ENCODE results near the gene RAPGEF2. TPM values are rescaled to one million over a fixed set of nuclear protein-coding genes. Genes with fewer than 3 reads are reported as not detected.

The RAPGEF2 gene
- total and polyA plus RNA-seq, 2 experiments from 2014 or later: 10.2 to 63.1 TPM

GRCh38 chr4:159055833-159056232 is 47.0 kb upstream of the RAPGEF2 start:
- DNase-seq (ENCODE audit: low spot score): no peak
- H3K79me2 ChIP-seq (replicated peaks; ENCODE audit: insufficient read depth): no peaks in the 10 kb centered on the region
- H3K9me2 ChIP-seq (ENCODE audit: insufficient read depth): no peaks in the 10 kb centered on the region
- H3K27me3 ChIP-seq (ENCODE audit: insufficient read depth): no peaks in the 10 kb centered on the region
- Mint-ChIP-seq H3K36me3 (ENCODE audit: low read depth) (no peaks in the 10 kb centered on the region), H3K27me3 (ENCODE audit: insufficient read depth, low read depth, poor library complexity) (peaks cover 3% of the 10 kb centered on the region), H3K9me3 (no peaks in the 10 kb centered on the region), H3K4me1 (peaks cover 40% of the 10 kb centered on the region), H3K27ac (no peak overlapping the region), H3K4me3 (no peak overlapping the region)
- no peaks in the 10 kb centered on the region for H4K20me1 ChIP-seq (replicated peaks; ENCODE audit: insufficient read depth)
- H2AFZ ChIP-seq: peak overlapping the region; percentile 29
- no peak for TF ChIP-seq POLR2AphosphoS5 (IDR thresholded peaks at IDR 0.05; ENCODE audit: low read depth)
- TF ChIP-seq NANOG (IDR thresholded peaks at IDR 0.05; ENCODE audit: borderline replicate concordance): no peak
- no peak for TF ChIP-seq STAT1 (IDR thresholded peaks at IDR 0.05; ENCODE audit: unreplicated experiment)
- no peak for TF ChIP-seq ZNF462 (CRISPR knock-in tag; IDR thresholded peaks at IDR 0.05)
- TF ChIP-seq ZNF114 (CRISPR knock-in tag; IDR thresholded peaks at IDR 0.05): no peak
- no peak for TF ChIP-seq EZH2 (IDR thresholded peaks at IDR 0.05; ENCODE audit: low read depth, unreplicated experiment)
- TF ChIP-seq ETS1 (IDR thresholded peaks at IDR 0.05): no peak
- no peak for TF ChIP-seq JUNB (IDR thresholded peaks at IDR 0.05; ENCODE audit: unreplicated experiment)
- TF ChIP-seq CTCF (conservative IDR thresholded peaks at IDR 0.05; ENCODE audit: low read depth in 2 of 2): no peak
- no peak for TF ChIP-seq EZH2phosphoT487 (IDR thresholded peaks at IDR 0.05; ENCODE audit: unreplicated experiment)
- no peak for TF ChIP-seq ZNF331 (CRISPR knock-in tag; IDR thresholded peaks at IDR 0.05; ENCODE audit: low read depth)
- TF ChIP-seq REST (IDR thresholded peaks at IDR 0.05; ENCODE audit: unreplicated experiment): no peak
- no peak for TF ChIP-seq CREB1 (CRISPR knock-in tag; IDR thresholded peaks at IDR 0.05; ENCODE audit: low read depth)
- H3F3A ChIP-seq (replicated peaks; ENCODE audit: low read depth): no peaks in the 10 kb centered on the region
- H3K4me2 ChIP-seq: peak overlapping the region; percentile 18; the same call in 1 of the 2 replicates
- peaks cover 37% of the 10 kb centered on the region for H3K4me1 ChIP-seq (ENCODE audit: insufficient read depth)
- H3K4me3 ChIP-seq: no peak overlapping the region
- H3K36me3 ChIP-seq (ENCODE audit: insufficient read depth): no peaks in the 10 kb centered on the region
- no peak overlapping the region for H3K27ac ChIP-seq (ENCODE audit: low read depth)
- no peak for ATAC-seq
